SK-N-SH treated with all-trans-retinoic acid at 6 μM for 48 hours (cell line): Measurements from ENCODE around the gene PLCB4.
A peak's percentile ranks its signal among the peaks of the same experiment; 100 is the strongest.

Source experiments
- ATAC-seq: fragments of 200-7000 bp; cut with Tn5 transposase; 3 replicates; pipeline ENCODE4 v1.9.1; 2020; ENCODE audit warnings: mild to moderate bottlenecking, moderate library complexity
- ARNTL ChIP-seq: fragments of 450-650 bp; formaldehyde crosslinking; IDR thresholded peaks from 2 replicates; pipeline ENCODE4 v1.5.0; 2020; ENCODE audit warnings: low read depth, mild to moderate bottlenecking, moderate library complexity, borderline replicate concordance
- BACH2 ChIP-seq: fragments of 250-450 bp; sonication (Bioruptor Pico); IDR thresholded peaks from 2 replicates; pipeline ENCODE4 v1.9.0; 2021; ENCODE audit warnings: mild to moderate bottlenecking, borderline replicate concordance
- CSDC2 ChIP-seq: fragments of 250-450 bp; sonication (Bioruptor Pico); IDR thresholded peaks from 2 replicates; pipeline ENCODE4 v1.5.0; 2020; ENCODE audit warnings: mild to moderate bottlenecking, moderate library complexity
- CSRNP3 ChIP-seq: fragments of 250-450 bp; sonication (Bioruptor Pico); IDR thresholded peaks from 2 replicates; pipeline ENCODE4 v1.5.1; 2021; ENCODE audit warnings: mild to moderate bottlenecking, moderate library complexity
- ESRRG ChIP-seq: fragments of 250-450 bp; sonication (Bioruptor Pico); IDR thresholded peaks from 2 replicates; pipeline ENCODE4 v1.6.1; 2021; ENCODE audit warnings: mild to moderate bottlenecking
- GLIS3 ChIP-seq: fragments of 250-450 bp; sonication (Bioruptor Pico); IDR thresholded peaks from 2 replicates; pipeline ENCODE4 v1.5.0; 2020; ENCODE audit warnings: mild to moderate bottlenecking, moderate library complexity
- ISL1 ChIP-seq: fragments of 250-450 bp; sonication (Bioruptor Pico); IDR thresholded peaks from 2 replicates; pipeline ENCODE4 v2.1.2; 2022; ENCODE audit warnings: mild to moderate bottlenecking, moderate library complexity
- OSR1 ChIP-seq: fragments of 250-450 bp; sonication (Bioruptor Pico); IDR thresholded peaks from 2 replicates; pipeline ENCODE4 v1.8.0; 2022; ENCODE audit warnings: moderate library complexity, mild to moderate bottlenecking, inconsistent platforms
- POU6F1 ChIP-seq: fragments of 250-450 bp; sonication (Bioruptor Pico); IDR thresholded peaks from 2 replicates; pipeline ENCODE4 v1.8.0; 2021; ENCODE audit warnings: low read depth, mild to moderate bottlenecking, moderate library complexity, borderline replicate concordance
- PPARA ChIP-seq: fragments of 250-450 bp; sonication (Bioruptor Pico); IDR thresholded peaks from 2 replicates; pipeline ENCODE4 v1.5.0; 2020; ENCODE audit warnings: mild to moderate bottlenecking, borderline replicate concordance
- RARB ChIP-seq: fragments of 250-450 bp; sonication (Bioruptor Pico); IDR thresholded peaks from 2 replicates; pipeline ENCODE4 v1.8.0; 2021; ENCODE audit warnings: mild to moderate bottlenecking, moderate library complexity
- SNAI2 ChIP-seq: fragments of 250-450 bp; sonication (Bioruptor Pico); IDR thresholded peaks from 2 replicates; pipeline ENCODE4 v1.5.0; 2020; ENCODE audit warnings: mild to moderate bottlenecking, moderate library complexity
- TCF4 ChIP-seq: fragments of 250-450 bp; sonication (Bioruptor Pico); IDR thresholded peaks from 2 replicates; pipeline ENCODE4 v1.8.0; 2021; ENCODE audit warnings: mild to moderate bottlenecking, moderate library complexity, borderline replicate concordance
- TOX ChIP-seq: fragments of 250-450 bp; sonication (Bioruptor Pico); IDR thresholded peaks from 2 replicates; pipeline ENCODE4 v1.8.0; 2021; ENCODE audit warnings: mild to moderate bottlenecking, moderate library complexity, borderline replicate concordance
- ZC3H10 ChIP-seq: fragments of 250-450 bp; sonication (Bioruptor Pico); IDR thresholded peaks from 2 replicates; pipeline ENCODE4 v1.5.1; 2021; ENCODE audit warnings: mild to moderate bottlenecking, moderate library complexity
- ZFP3 ChIP-seq: fragments of 250-450 bp; sonication (Bioruptor Pico); IDR thresholded peaks from 2 replicates; pipeline ENCODE4 v1.5.0; 2020; ENCODE audit warnings: mild to moderate bottlenecking, moderate library complexity
- ZFP30 ChIP-seq: fragments of 450-650 bp; formaldehyde crosslinking; IDR thresholded peaks from 2 replicates; pipeline ENCODE4 v1.5.0; 2022; ENCODE audit warnings: mild to moderate bottlenecking, moderate library complexity
- ZNF565 ChIP-seq: fragments of 450-650 bp; formaldehyde crosslinking; conservative IDR thresholded peaks from 2 replicates; pipeline ENCODE4 v1.5.0; 2020; ENCODE audit warnings: low read depth, mild to moderate bottlenecking, moderate library complexity
- ZNF8 ChIP-seq: fragments of 450-650 bp; formaldehyde crosslinking; IDR thresholded peaks from 2 replicates; pipeline ENCODE4 v1.5.0; 2020; ENCODE audit warnings: mild to moderate bottlenecking, moderate library complexity
- TF ChIP-seq, protein P1 (sequence below): fragments of 250-450 bp; sonication (Bioruptor Pico); IDR thresholded peaks from 2 replicates; pipeline ENCODE4 v1.5.0; 2020; ENCODE audit warnings: mild to moderate bottlenecking, moderate library complexity
- TF ChIP-seq, protein P2 (sequence below): fragments of 250-450 bp; sonication (Bioruptor Pico); IDR thresholded peaks from 2 replicates; pipeline ENCODE4 v1.8.0; 2020; ENCODE audit warnings: mild to moderate bottlenecking, moderate library complexity, borderline replicate concordance

The PLCB4 gene

GRCh38 chr20:9348747-9349146, 279.9 kb downstream of the PLCB4 start:
- TF ChIP-seq RARB (CRISPR knock-in tag) (no peak), ISL1 (CRISPR knock-in tag) (no peak)
- ATAC-seq: 0 out of 3 replicates have a peak, but pooled peaks have one; percentile 17

- no peak for ATAC-seq
- no peak for TF ChIP-seq ESRRG (CRISPR knock-in tag)
- no peak for TF ChIP-seq OSR1 (CRISPR knock-in tag)
- no peak for TF ChIP-seq CSDC2 (CRISPR knock-in tag)
- no peak for TF ChIP-seq ZFP30 (CRISPR knock-in tag)
- TF ChIP-seq, protein P1, sequence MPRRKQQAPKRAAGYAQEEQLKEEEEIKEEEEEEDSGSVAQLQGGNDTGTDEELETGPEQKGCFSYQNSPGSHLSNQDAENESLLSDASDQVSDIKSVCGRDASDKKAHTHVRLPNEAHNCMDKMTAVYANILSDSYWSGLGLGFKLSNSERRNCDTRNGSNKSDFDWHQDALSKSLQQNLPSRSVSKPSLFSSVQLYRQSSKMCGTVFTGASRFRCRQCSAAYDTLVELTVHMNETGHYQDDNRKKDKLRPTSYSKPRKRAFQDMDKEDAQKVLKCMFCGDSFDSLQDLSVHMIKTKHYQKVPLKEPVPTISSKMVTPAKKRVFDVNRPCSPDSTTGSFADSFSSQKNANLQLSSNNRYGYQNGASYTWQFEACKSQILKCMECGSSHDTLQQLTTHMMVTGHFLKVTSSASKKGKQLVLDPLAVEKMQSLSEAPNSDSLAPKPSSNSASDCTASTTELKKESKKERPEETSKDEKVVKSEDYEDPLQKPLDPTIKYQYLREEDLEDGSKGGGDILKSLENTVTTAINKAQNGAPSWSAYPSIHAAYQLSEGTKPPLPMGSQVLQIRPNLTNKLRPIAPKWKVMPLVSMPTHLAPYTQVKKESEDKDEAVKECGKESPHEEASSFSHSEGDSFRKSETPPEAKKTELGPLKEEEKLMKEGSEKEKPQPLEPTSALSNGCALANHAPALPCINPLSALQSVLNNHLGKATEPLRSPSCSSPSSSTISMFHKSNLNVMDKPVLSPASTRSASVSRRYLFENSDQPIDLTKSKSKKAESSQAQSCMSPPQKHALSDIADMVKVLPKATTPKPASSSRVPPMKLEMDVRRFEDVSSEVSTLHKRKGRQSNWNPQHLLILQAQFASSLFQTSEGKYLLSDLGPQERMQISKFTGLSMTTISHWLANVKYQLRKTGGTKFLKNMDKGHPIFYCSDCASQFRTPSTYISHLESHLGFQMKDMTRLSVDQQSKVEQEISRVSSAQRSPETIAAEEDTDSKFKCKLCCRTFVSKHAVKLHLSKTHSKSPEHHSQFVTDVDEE (CRISPR knock-in tag): no peak
- no peak for TF ChIP-seq GLIS3
- no peak for TF ChIP-seq ZC3H10 (CRISPR knock-in tag)
- no peak for TF ChIP-seq CSRNP3 (CRISPR knock-in tag)
These were observed 280.4 kb downstream of the PLCB4 start for GRCh38 chr20:9349249-9349648.

GRCh38 chr20:9352739-9353138, 283.9 kb downstream of the PLCB4 start:
- no peak for ATAC-seq
- no peak for TF ChIP-seq CSDC2 (CRISPR knock-in tag)
- no peak for TF ChIP-seq CSRNP3 (CRISPR knock-in tag)
- TF ChIP-seq SNAI2 (CRISPR knock-in tag): no peak
- TF ChIP-seq, protein P1 (CRISPR knock-in tag): no peak
- TF ChIP-seq ZFP3: no peak
- no peak for TF ChIP-seq PPARA (CRISPR knock-in tag)
- no peak for TF ChIP-seq POU6F1 (CRISPR knock-in tag)
- TF ChIP-seq, protein P2, sequence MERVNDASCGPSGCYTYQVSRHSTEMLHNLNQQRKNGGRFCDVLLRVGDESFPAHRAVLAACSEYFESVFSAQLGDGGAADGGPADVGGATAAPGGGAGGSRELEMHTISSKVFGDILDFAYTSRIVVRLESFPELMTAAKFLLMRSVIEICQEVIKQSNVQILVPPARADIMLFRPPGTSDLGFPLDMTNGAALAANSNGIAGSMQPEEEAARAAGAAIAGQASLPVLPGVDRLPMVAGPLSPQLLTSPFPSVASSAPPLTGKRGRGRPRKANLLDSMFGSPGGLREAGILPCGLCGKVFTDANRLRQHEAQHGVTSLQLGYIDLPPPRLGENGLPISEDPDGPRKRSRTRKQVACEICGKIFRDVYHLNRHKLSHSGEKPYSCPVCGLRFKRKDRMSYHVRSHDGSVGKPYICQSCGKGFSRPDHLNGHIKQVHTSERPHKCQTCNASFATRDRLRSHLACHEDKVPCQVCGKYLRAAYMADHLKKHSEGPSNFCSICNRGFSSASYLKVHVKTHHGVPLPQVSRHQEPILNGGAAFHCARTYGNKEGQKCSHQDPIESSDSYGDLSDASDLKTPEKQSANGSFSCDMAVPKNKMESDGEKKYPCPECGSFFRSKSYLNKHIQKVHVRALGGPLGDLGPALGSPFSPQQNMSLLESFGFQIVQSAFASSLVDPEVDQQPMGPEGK (CRISPR knock-in tag): no peak
- no peak for TF ChIP-seq TOX (CRISPR knock-in tag)
- TF ChIP-seq TCF4 (CRISPR knock-in tag): no peak
- TF ChIP-seq ZFP30 (CRISPR knock-in tag): no peak
- TF ChIP-seq ZNF8 (CRISPR knock-in tag): no peak
- TF ChIP-seq GLIS3: no peak
- no peak for TF ChIP-seq ZNF565 (CRISPR knock-in tag)
- TF ChIP-seq ISL1 (CRISPR knock-in tag): no peak
- no peak for TF ChIP-seq OSR1 (CRISPR knock-in tag)
- no peak for TF ChIP-seq RARB (CRISPR knock-in tag)
- TF ChIP-seq ARNTL (CRISPR knock-in tag): no peak
- TF ChIP-seq BACH2: no peak
- TF ChIP-seq, all 23 proteins: peak for 0
